ENCODE results near the gene MYL12A.

Gene MYL12A

DNA sequence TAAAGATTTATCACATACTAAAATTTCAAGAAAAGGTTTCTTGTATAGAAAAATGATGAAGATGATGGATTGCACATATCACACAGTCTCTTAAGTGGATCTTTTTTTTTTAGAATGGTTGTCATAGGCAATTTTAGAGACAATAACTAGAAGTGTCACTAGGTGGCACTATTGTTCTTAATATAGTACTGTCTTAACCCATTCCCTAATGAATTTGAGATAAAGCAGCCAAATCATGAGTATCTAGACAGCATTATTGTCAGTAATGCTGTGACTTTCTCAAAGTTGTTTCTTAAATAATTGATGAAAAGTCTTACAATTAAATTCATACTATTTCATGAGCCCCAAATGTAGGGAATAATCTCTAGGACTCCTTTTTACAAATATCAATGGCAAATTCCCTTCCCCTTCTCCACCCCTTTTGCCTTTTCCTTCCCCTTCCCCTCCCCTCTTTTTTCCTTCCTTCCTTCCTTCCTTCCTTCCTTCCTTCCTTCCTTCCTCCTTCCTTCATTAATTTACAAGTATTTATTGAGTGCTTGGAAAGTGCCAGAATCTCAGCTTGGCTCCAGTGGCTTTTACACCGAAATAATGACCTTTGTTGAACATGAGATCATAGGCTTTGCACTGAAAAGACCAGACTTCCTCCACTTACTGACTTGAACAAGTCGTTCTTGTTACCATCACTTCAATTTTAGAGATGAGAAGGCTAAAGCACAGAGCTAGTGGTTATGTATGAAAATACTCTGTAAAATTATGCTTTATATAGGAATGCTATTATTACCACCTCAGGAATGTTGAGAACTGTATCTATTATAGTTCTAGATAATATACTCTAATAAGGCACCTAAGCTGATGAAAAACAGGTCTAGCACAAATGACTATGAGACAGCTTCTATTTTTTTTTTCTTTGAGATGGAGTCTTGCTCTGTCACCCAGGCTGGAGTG lies 34.1 kb downstream of the MYL12A start:
- DNase-seq (ENCODE audit: low read depth in 2 of 2): no peak

DNA sequence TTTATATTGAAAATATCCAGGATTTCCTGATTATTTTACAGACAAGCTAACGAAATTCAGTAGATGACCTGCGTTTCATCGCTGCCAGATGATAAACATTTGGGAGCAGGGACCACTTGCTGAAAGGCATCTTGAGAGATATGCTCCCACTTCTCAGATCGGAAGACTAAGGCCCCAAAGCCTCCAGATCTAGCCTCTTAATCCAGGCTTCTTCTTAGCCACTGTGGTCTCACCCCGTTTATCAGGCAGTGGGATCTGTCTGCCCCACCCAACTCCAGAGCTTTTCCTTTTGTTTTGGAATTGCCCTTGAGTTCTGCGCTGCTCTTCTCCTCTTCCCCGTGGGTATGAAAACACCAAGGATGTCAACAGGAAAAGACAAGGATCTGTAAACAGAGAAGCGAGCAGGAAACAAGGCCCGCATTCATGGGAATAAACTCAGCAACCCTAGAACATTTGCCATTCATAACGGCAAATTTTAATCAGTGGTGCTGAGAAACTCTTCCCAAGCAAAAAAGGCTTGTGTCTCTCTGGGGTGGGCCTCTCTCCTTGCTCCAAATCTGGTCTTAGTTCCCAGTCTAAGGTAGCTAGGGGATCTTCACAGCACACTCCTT lies 35.8 kb downstream of the MYL12A start:
- no peak for DNase-seq (ENCODE audit: low read depth in 2 of 2)

GRCh38 chr18:3283908-3284307 lies 36.3 kb downstream of the MYL12A start:
- no peak for DNase-seq (ENCODE audit: low read depth in 2 of 2)

GRCh38 chr18:3284501-3284900 lies 36.9 kb downstream of the MYL12A start:
- DNase-seq (ENCODE audit: low read depth in 2 of 2): no peak

- no peak for DNase-seq (ENCODE audit: low read depth in 2 of 2)
These were observed 38.6 kb downstream of the MYL12A start for GRCh38 chr18:3286159-3286558.

DNA sequence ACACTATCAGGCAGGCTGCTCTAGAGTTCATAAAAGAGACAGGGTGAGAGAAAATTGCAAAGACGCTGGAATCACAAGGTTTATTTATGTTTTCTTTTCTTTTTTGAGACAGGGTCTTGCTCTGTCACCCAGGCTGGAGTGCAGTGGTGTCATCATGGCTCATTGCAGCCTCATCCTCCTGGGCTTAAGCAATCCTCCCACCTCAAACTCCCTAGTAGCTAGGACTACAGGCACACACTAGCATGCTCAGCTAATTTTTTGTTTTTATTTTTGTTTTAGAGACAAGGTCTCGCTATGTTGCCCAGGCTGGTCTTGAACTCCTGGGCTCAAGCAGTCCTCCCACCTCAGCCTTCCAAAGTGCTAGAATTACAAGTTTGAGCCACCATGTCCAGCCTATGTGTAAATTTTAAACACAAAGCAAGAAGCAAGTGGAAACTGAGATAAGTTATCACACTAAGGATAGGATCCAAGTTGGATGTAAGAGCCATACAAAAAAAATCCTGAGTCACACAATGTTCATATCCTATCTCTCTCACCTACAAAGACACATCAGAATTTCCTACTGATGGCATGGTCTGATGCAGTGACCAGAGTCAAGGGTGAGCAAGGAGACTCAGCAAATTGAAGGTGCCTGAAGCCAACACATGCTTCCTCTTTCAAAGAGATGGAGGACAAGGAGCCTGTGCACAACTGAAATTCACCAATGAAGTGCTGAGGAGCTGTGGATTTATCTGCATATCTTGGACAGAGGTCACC lies 45.8 kb downstream of the MYL12A start:
- no peak for DNase-seq (ENCODE audit: low read depth in 2 of 2)

- no peak for DNase-seq (ENCODE audit: low read depth in 2 of 2)
These were observed 47.0 kb downstream of the MYL12A start for GRCh38 chr18:3294435-3295080.

GRCh38 chr18:3297025-3297984 lies 49.7 kb downstream of the MYL12A start:
- peak; percentile 84 to 85 for DNase-seq (ENCODE audit: low read depth in 2 of 2)

GRCh38 chr18:3304832-3305231 lies 57.2 kb downstream of the MYL12A start:
- DNase-seq (ENCODE audit: low read depth in 2 of 2): no peak

GRCh38 chr18:3305354-3305762 lies 57.8 kb downstream of the MYL12A start:
- no peak for DNase-seq (ENCODE audit: low read depth in 2 of 2)
